Endothelial cell of umbilical vein (primary cell): ENCODE results near the gene AKNA. TPM values are rescaled to one million over a fixed set of nuclear protein-coding genes. Genes with fewer than 3 reads are reported as not detected.

Experiments
- BruUV-seq: library from RNA; stranded (reverse); fragments of 400-500 nt; replicated peaks from 2 replicates; lab custom pipeline; 2021; lab: Mats Ljungman, UMichigan
- CTCF ChIA-PET: fragments of 300-600, 350-600 bp; sonication (Branson Sonifier 250); formaldehyde crosslinking; loops from one replicate; lab custom pipeline; 2021; ENCODE audit warnings: antibody characterized with exemption, inconsistent platforms; lab: Charles Lee
- POLR2A ChIA-PET: fragments of 300-600, 350-600 bp; sonication (Branson Sonifier 250); formaldehyde crosslinking; loops from one replicate; lab custom pipeline; 2021; ENCODE audit warnings: antibody characterized with exemption, inconsistent platforms; lab: Charles Lee
- DNase-seq: peaks from one replicate; pipeline ENCODE4 v3.0.0-alpha.2; 2011; ENCODE audit warnings: low read depth, low spot score
- FAIRE-seq: peaks from 2 replicates; lab custom pipeline; 2011; peaks lifted over from hg19 to GRCh38; lab: Jason Lieb, UNC
- H2AFZ ChIP-seq: 2 replicates; pipeline ENCODE4 v1.6.0; 2012; ENCODE audit warnings: low read depth, low read length, control low read depth, inconsistent platforms
- H3K27ac ChIP-seq: 2 replicates; pipeline ENCODE4 v1.5.1; 2011; ENCODE audit warnings: low read depth, mild to moderate bottlenecking, control low read depth, low read length, moderate library complexity; ENCODE audit not compliant: insufficient read depth
- H3K27me3 ChIP-seq, 2 experiments: 2 replicates each; pipeline versions ENCODE4 v1.6.0 to v1.6.1; 2011; ENCODE audit warnings: low read length in 2 of 2, mixed read lengths in 1 of 2; ENCODE audit not compliant: control insufficient read depth in 2 of 2, insufficient read depth in 2 of 2
- H3K36me3 ChIP-seq, 2 experiments: 2 replicates in 1 of 2; 3 replicates in 1 of 2; pipeline ENCODE4 v1.5.1; 2011; ENCODE audit warnings: low read length in 2 of 2, mild to moderate bottlenecking in 1 of 2, moderate library complexity in 1 of 2; ENCODE audit not compliant: control insufficient read depth in 2 of 2, insufficient read depth in 2 of 2; ENCODE audit errors: extremely low read depth in 1 of 2
- H3K4me1 ChIP-seq: 3 replicates; pipeline ENCODE4 v1.5.1; 2011; ENCODE audit warnings: mild to moderate bottlenecking, low read length; ENCODE audit not compliant: control insufficient read depth, insufficient read depth; ENCODE audit errors: extremely low read depth
- H3K4me2 ChIP-seq: 2 replicates; pipeline ENCODE4 v1.6.1; 2011; ENCODE audit warnings: low read length, control low read depth, mixed read lengths; ENCODE audit not compliant: insufficient read depth
- H3K4me3 ChIP-seq, 3 experiments: fragments of 200-600 bp in 1 of 3; sonication (generic), shearing (Covaris generic) in 1 of 3; replicated peaks in 1 of 3; 2 replicates each; pipeline ENCODE4 v1.5.1; 2011 to 2016; ENCODE audit warnings: control low read depth in 3 of 3, low read length in 3 of 3, mild to moderate bottlenecking in 2 of 3, inconsistent platforms in 1 of 3, low read depth in 1 of 3, moderate library complexity in 1 of 3; ENCODE audit not compliant: insufficient read depth in 1 of 3
- H3K79me2 ChIP-seq: 2 replicates; pipeline ENCODE4 v1.6.0; 2012; ENCODE audit warnings: low read length, inconsistent platforms; ENCODE audit not compliant: control insufficient read depth, insufficient read depth
- H3K9ac ChIP-seq: replicated peaks from 2 replicates; pipeline ENCODE3; 2011; ENCODE audit warnings: low read length, control low read depth; ENCODE audit not compliant: insufficient read depth; ENCODE audit errors: extremely low read depth
- H3K9me1 ChIP-seq: replicated peaks from 3 replicates; pipeline ENCODE4 v1.6.0; 2011; ENCODE audit warnings: mild to moderate bottlenecking, low read length; ENCODE audit not compliant: control insufficient read depth, insufficient read depth; ENCODE audit errors: extremely low read depth
- H3K9me3 ChIP-seq: replicated peaks from 2 replicates; pipeline ENCODE4 v1.5.1; 2012; ENCODE audit warnings: low read length, inconsistent platforms; ENCODE audit not compliant: control insufficient read depth, insufficient read depth
- H4K20me1 ChIP-seq: replicated peaks from 2 replicates; pipeline ENCODE3; 2011; ENCODE audit warnings: mild to moderate bottlenecking, low read length; ENCODE audit not compliant: control insufficient read depth, insufficient read depth; ENCODE audit errors: extremely low read depth
- EZH2 ChIP-seq: IDR thresholded peaks from 2 replicates; pipeline ENCODE4 v1.6.1; 2012; ENCODE audit warnings: borderline replicate concordance, low read depth, mild to moderate bottlenecking, moderate library complexity, low read length, inconsistent platforms; ENCODE audit not compliant: severe bottlenecking
- FOS ChIP-seq: IDR thresholded peaks from 2 replicates; pipeline ENCODE4 v1.6.1; 2011; ENCODE audit warnings: mild to moderate bottlenecking, low read length, moderate library complexity, borderline replicate concordance; ENCODE audit not compliant: insufficient read depth
- GATA2 ChIP-seq: IDR thresholded peaks from 2 replicates; pipeline ENCODE4 v1.7.0; 2011; ENCODE audit warnings: low read depth, mild to moderate bottlenecking, moderate library complexity, mixed read lengths, low read length; ENCODE audit not compliant: insufficient read length, insufficient read depth
- JUN ChIP-seq: IDR thresholded peaks from 2 replicates; pipeline ENCODE4 v1.6.1; 2011; ENCODE audit warnings: borderline replicate concordance, low read depth; ENCODE audit not compliant: insufficient read length, insufficient read depth
- MYC ChIP-seq: IDR thresholded peaks from one replicate; pipeline ENCODE4 v1.6.1; 2011; ENCODE audit warnings: mild to moderate bottlenecking, low read depth, low read length
- POLR2A ChIP-seq: IDR thresholded peaks from 2 replicates; pipeline ENCODE4 v1.6.1; 2012; ENCODE audit warnings: low read depth, mild to moderate bottlenecking, control low read depth, low read length
- POLR2AphosphoS5 ChIP-seq: IDR thresholded peaks from 2 replicates; pipeline ENCODE4 v1.6.1; 2012; ENCODE audit warnings: low read depth, mild to moderate bottlenecking, control low read depth, low read length, moderate library complexity; ENCODE audit not compliant: insufficient read depth
- dilution Hi-C: fragments of 300-500 bp; cut with MboI; formaldehyde crosslinking; loops from one replicate; pipeline ENCODE4 v1.15.0; 2019; ENCODE audit warnings: low sequenced_read_pairs; ENCODE audit not compliant: extremely low pct_ligation_motif_present
- intact Hi-C: fragments of 100-400 bp; cut with micrococcal nuclease; formaldehyde crosslinking; loops from one replicate; pipeline ENCODE4 v1.10.0; 2022
- polyA plus RNA-seq, 4 experiments: library from polyadenylated mRNA; depleted of rRNA in 3 of 4; stranded (reverse) in 3 of 4; unstranded in 1 of 4; fragments of >200 nt; gene quantifications; 2 replicates each; pipeline versions ENCODE4 v1.2.1 to v1.2.3, GENCODE V29; 2011 to 2012; ENCODE audit warnings: missing spikeins in 1 of 4
- total RNA-seq: library from RNA; stranded (reverse); gene quantifications from 2 replicates; pipeline ENCODE4 v1.2.3, GENCODE V29; 2021
- TF ChIP-seq, protein P1 (sequence below), 2 donors: IDR thresholded peaks; 1 replicate in 1 of 2; 2 replicates in 1 of 2; pipeline ENCODE4 v1.5.1; 2011; ENCODE audit warnings: low read length in 2 of 2, mild to moderate bottlenecking in 2 of 2, moderate library complexity in 2 of 2, control low read depth in 1 of 2, inconsistent platforms in 1 of 2, low read depth in 1 of 2; ENCODE audit not compliant: insufficient read depth in 1 of 2; ENCODE audit errors: extremely low read depth in 1 of 2
- TF ChIP-seq, protein P2 (sequence below): IDR thresholded peaks from 2 replicates; pipeline ENCODE4 v1.6.1; 2011; ENCODE audit not compliant: insufficient read depth, insufficient read length

AKNA gene
- total and polyA plus RNA-seq, 2 donors (not counting 3 experiments of a cell fraction or from before 2014, with no cell fraction given), result 11.3 to 22.4 TPM

DNA sequence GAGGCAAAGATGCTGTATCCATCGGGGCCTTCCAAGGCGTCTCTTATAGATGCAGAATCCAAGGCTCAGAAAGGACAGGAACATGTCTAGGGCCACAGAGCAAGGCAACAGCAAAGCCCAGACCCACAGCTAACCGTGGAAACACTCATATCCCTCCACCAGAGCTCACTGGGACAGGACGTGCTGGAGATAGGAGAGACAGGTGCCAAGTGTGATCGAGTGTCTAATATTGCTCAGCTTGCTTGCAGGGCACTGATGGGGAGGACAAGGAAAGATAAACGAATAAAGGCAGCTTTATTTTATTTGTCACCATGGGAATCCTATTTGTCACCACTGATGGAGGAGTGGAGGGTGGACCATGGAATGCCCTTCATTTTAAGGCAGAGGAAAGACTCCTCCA is 44.0 kb upstream of the AKNA start:
- TF ChIP-seq POLR2AphosphoS5 (no peak), MYC (no peak), GATA2 (no peak), FOS (no peak), EZH2 (no peak), JUN (no peak), POLR2A (no peak)
- TF ChIP-seq, protein P1, sequence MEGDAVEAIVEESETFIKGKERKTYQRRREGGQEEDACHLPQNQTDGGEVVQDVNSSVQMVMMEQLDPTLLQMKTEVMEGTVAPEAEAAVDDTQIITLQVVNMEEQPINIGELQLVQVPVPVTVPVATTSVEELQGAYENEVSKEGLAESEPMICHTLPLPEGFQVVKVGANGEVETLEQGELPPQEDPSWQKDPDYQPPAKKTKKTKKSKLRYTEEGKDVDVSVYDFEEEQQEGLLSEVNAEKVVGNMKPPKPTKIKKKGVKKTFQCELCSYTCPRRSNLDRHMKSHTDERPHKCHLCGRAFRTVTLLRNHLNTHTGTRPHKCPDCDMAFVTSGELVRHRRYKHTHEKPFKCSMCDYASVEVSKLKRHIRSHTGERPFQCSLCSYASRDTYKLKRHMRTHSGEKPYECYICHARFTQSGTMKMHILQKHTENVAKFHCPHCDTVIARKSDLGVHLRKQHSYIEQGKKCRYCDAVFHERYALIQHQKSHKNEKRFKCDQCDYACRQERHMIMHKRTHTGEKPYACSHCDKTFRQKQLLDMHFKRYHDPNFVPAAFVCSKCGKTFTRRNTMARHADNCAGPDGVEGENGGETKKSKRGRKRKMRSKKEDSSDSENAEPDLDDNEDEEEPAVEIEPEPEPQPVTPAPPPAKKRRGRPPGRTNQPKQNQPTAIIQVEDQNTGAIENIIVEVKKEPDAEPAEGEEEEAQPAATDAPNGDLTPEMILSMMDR (IDR thresholded peaks at IDR 0.05; ENCODE audit: extremely low read depth in 1 of 2, insufficient read depth in 1 of 2, low read depth in 1 of 2, low read length in 2 of 2), result no peak
- TF ChIP-seq, protein P2, sequence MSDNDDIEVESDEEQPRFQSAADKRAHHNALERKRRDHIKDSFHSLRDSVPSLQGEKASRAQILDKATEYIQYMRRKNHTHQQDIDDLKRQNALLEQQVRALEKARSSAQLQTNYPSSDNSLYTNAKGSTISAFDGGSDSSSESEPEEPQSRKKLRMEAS, result no peak
- no peak overlapping the region for H3K9ac ChIP-seq
- no peaks in the 10 kb centered on the region for H3K4me1 ChIP-seq
- DNase-seq, result no peak
- ChIA-PET CTCF (interaction anchor here (1.0 to 10.9 kb wide), 2 partner anchors 26 to 221 kb away, joined by 3 to 159 read pairs; no protein-coding TSS in a partner anchor), POLR2A (no interaction called here)
- no peak overlapping the region for H3K27ac ChIP-seq
- no peak overlapping the region for H2AFZ ChIP-seq
- H3K36me3 ChIP-seq, result no peaks in the 10 kb centered on the region
- no peak for FAIRE-seq
- dilution Hi-C loops, result no loop called here
- H3K79me2 ChIP-seq, result no peaks in the 10 kb centered on the region
- no peaks in the 10 kb centered on the region for H3K9me3 ChIP-seq
- peaks cover 3 to 4% of the 10 kb centered on the region in 2 experiments for H3K27me3 ChIP-seq
- no peaks in the 10 kb centered on the region for H3K9me1 ChIP-seq
- H4K20me1 ChIP-seq, result no peaks in the 10 kb centered on the region
- H3K4me3 ChIP-seq, result no peak overlapping the region
- no TSS peak for BruUV-seq
- H3K4me2 ChIP-seq, result no peak overlapping the region
- intact Hi-C loops, result loop anchor here (5.0 kb wide), 1 partner anchor 76 kb away; the partner anchor contains the start of gene WHRN
